Mesendoderm (in vitro differentiated cells): ENCODE results near the gene PRLH.
A peak's percentile ranks its signal among the peaks of the same experiment; 100 is the strongest.

Experiments
- DNase-seq: peaks from one replicate; pipeline ENCODE4 v3.0.0; 2013
- H2AK5ac ChIP-seq: 2 replicates; pipeline ENCODE4 v1.6.1; 2013; ENCODE audit warnings: low read length, inconsistent platforms
- H2BK120ac ChIP-seq: 2 replicates; pipeline ENCODE4 v1.6.1; 2013; ENCODE audit warnings: low read depth, mild to moderate bottlenecking, low read length, moderate library complexity, mixed read lengths
- H2BK15ac ChIP-seq: replicated peaks from 2 replicates; pipeline ENCODE4 v1.6.1; 2013; ENCODE audit warnings: low read depth, mild to moderate bottlenecking, moderate library complexity
- H2BK5ac ChIP-seq: 2 replicates; pipeline ENCODE4 v1.6.1; 2013; ENCODE audit warnings: low read length, inconsistent platforms
- H3K18ac ChIP-seq: 2 replicates; pipeline ENCODE4 v1.6.1; 2013; ENCODE audit warnings: mild to moderate bottlenecking, low read length, mixed read lengths
- H3K23ac ChIP-seq: one replicate; pipeline ENCODE4 v1.6.1; 2013; ENCODE audit warnings: low read length
- H3K27ac ChIP-seq: 2 replicates; pipeline ENCODE4 v1.5.1; 2013; ENCODE audit warnings: low read depth, mild to moderate bottlenecking, inconsistent platforms, low read length, moderate library complexity
- H3K27me3 ChIP-seq: 2 replicates; pipeline ENCODE4 v1.6.1; 2013; ENCODE audit warnings: low read length, control low read depth, mild to moderate bottlenecking, inconsistent platforms; ENCODE audit not compliant: insufficient read depth, poor library complexity
- H3K36me3 ChIP-seq: 2 replicates; pipeline ENCODE4 v1.6.1; 2013; ENCODE audit warnings: low read length, inconsistent platforms; ENCODE audit not compliant: control insufficient read depth, insufficient read depth
- H3K4ac ChIP-seq: one replicate; pipeline ENCODE4 v1.6.1; 2013; ENCODE audit warnings: low read depth, mild to moderate bottlenecking, low read length, moderate library complexity
- H3K4me1 ChIP-seq: 2 replicates; pipeline ENCODE4 v1.6.1; 2013; ENCODE audit warnings: low read depth, low read length, inconsistent platforms; ENCODE audit not compliant: control insufficient read depth
- H3K4me2 ChIP-seq: 2 replicates; pipeline ENCODE4 v1.6.1; 2013; ENCODE audit warnings: low read length
- H3K4me3 ChIP-seq: 2 replicates; pipeline ENCODE4 v1.5.1; 2013; ENCODE audit warnings: mild to moderate bottlenecking, low read length
- H3K56ac ChIP-seq: one replicate; pipeline ENCODE4 v1.6.1; 2013; ENCODE audit warnings: low read length
- H3K79me1 ChIP-seq: 2 replicates; pipeline ENCODE4 v1.6.1; 2013; ENCODE audit warnings: low read length, inconsistent platforms
- H3K79me2 ChIP-seq: 2 replicates; pipeline ENCODE4 v1.6.1; 2013; ENCODE audit warnings: mild to moderate bottlenecking, low read length; ENCODE audit not compliant: control insufficient read depth, insufficient read depth
- H3K9ac ChIP-seq: 2 replicates; pipeline ENCODE4 v1.6.1; 2013; ENCODE audit warnings: low read length, inconsistent platforms
- H4K5ac ChIP-seq: one replicate; pipeline ENCODE4 v1.6.1; 2013; ENCODE audit warnings: low read length
- H4K8ac ChIP-seq: one replicate; pipeline ENCODE4 v1.6.1; 2013; ENCODE audit warnings: low read depth, mild to moderate bottlenecking, control low read depth, low read length, moderate library complexity
- whole genome bisulfite sequencing: extraction: QIAGEN DNeasy Blood & Tissue Kit; methylation state at CpG from one replicate; pipeline ENCODE4 v1.1.7; 2013; ENCODE audit warnings: low lambda C conversion rate, missing lambda C conversion rate; ENCODE audit not compliant: insufficient coverage; ENCODE audit errors: extremely low coverage; 5-methylcytosine and 5-hydroxymethylcytosine counted together

The PRLH gene

DNA sequence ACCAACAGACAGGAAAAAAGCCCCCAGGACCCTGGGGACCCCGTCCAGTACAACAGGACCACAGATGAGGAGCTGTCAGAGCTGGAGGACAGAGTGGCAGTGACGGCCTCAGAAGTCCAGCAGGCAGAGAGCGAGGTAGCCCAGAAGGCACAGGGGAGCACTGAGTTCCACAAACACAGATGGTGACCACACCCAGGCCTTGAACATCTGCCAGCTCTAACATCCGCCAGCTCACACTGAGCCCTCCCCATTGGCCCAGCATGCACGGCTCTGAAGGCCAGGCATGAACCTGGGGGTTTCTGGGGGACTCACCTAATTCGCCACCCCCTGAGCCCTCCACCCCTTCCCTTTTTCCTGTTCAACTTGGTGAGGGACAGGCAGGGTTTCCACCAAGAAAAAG, 25.6 kb upstream of the PRLH start:
- Histone ChIP-seq H3K36me3 (no peaks in the 10 kb centered on the region), H2AK5ac (no peak overlapping the region), H4K5ac (no peak overlapping the region), H3K79me1 (no peaks in the 10 kb centered on the region), H3K4me3 (no peak overlapping the region), H3K4ac (no peak overlapping the region), H3K27ac (no peak overlapping the region), H4K8ac (no peak overlapping the region), H2BK15ac (no peak overlapping the region), H3K79me2 (no peaks in the 10 kb centered on the region), H3K18ac (no peak overlapping the region), H3K23ac (no peak overlapping the region), H3K9ac (no peak overlapping the region), H2BK5ac (no peak overlapping the region), H3K27me3 (no peaks in the 10 kb centered on the region), H3K4me1 (no peaks in the 10 kb centered on the region), H3K4me2 (no peak overlapping the region), H2BK120ac (no peak overlapping the region), H3K56ac (no peak overlapping the region)
- WGBS: no CpG with 5 or more reads among the region's 6 CpGs
- DNase-seq: no peak

DNA sequence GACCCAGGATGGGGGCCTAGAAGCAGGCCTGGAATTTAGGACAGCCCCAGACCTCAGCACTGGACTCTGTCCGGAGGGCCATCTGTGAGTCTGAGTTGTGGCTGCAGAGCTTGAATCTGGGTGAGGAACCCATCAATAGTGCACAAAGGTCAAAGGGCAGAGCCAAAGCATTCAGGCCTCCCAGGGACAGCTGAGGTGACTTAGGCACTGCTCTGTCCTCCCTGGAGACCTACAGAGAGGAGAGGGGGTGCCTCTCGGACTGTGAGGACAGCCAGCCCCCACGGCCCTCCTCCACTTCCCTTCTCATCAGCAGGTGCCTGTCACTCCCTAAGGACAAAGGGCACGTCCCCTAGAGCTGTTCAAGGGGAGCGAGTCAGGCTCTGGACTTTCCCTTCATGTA, 25.1 kb upstream of the PRLH start:
- H3K23ac ChIP-seq: no peak overlapping the region
- H3K18ac ChIP-seq: no peak overlapping the region
- H3K56ac ChIP-seq: no peak overlapping the region
- H3K4me1 ChIP-seq: no peaks in the 10 kb centered on the region
- DNase-seq: no peak
- no peak overlapping the region for H4K8ac ChIP-seq
- no peak overlapping the region for H3K27ac ChIP-seq
- H3K27me3 ChIP-seq: no peaks in the 10 kb centered on the region
- H3K4me2 ChIP-seq: no peak overlapping the region
- H3K79me2 ChIP-seq: no peaks in the 10 kb centered on the region
- no peak overlapping the region for H2BK15ac ChIP-seq
- no peak overlapping the region for H3K4ac ChIP-seq
- H2BK5ac ChIP-seq: no peak overlapping the region
- no peaks in the 10 kb centered on the region for H3K79me1 ChIP-seq
- no peak overlapping the region for H2BK120ac ChIP-seq
- H2AK5ac ChIP-seq: no peak overlapping the region
- H3K4me3 ChIP-seq: no peak overlapping the region
- H3K9ac ChIP-seq: no peak overlapping the region
- no CpG with 5 or more reads among the region's 5 CpGs for WGBS
- no peaks in the 10 kb centered on the region for H3K36me3 ChIP-seq
- H4K5ac ChIP-seq: no peak overlapping the region

DNA sequence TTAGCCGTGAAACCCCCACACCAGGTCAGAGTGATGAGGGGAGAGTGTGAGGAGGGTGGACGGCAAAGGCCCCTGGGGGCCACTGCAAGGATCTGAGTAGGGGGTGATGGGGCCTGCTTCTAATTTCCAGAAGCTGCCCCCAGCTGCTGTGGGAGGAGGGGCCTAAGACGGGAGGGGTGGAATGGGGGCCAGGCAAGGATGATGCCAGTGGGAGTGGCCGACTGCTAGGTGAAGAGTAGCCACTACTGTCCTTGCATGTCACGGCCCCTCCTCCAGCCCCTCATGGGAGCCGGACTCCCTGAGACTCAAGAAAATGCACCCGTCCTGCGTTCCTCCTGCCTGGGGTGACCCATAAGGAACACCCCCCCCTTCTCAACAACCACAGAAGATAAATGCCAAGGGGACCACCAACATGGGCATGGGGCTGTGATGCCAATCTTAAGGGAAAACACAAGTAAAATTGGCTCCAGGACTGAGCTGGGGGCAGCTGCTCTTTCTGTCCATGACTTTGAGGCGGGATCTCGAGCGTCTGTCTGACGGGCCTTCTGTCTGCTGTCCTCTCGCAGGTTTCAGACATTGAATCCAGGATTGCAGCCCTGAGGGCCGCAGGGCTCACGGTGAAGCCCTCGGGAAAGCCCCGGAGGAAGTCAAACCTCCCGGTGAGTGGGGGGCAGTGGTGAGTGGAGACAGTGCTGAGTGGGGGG, 24.2 kb upstream of the PRLH start:
- no peak overlapping the region for H2BK120ac ChIP-seq
- no peak overlapping the region for H4K5ac ChIP-seq
- peaks cover 6% of the 10 kb centered on the region for H3K4me1 ChIP-seq
- no peak overlapping the region for H3K23ac ChIP-seq
- no peaks in the 10 kb centered on the region for H3K27me3 ChIP-seq
- no peak overlapping the region for H2BK5ac ChIP-seq
- H4K8ac ChIP-seq: no peak overlapping the region
- H3K18ac ChIP-seq: no peak overlapping the region
- H3K4me2 ChIP-seq: no peak overlapping the region
- H3K36me3 ChIP-seq: no peaks in the 10 kb centered on the region
- no peaks in the 10 kb centered on the region for H3K79me1 ChIP-seq
- no peak overlapping the region for H3K4ac ChIP-seq
- DNase-seq: no peak
- H3K4me3 ChIP-seq: no peak overlapping the region
- H2BK15ac ChIP-seq: no peak overlapping the region
- H2AK5ac ChIP-seq: no peak overlapping the region
- no peaks in the 10 kb centered on the region for H3K79me2 ChIP-seq
- H3K56ac ChIP-seq: no peak overlapping the region
- no peak overlapping the region for H3K9ac ChIP-seq
- no peak overlapping the region for H3K27ac ChIP-seq
- no CpG with 5 or more reads among the region's 18 CpGs for WGBS

DNA sequence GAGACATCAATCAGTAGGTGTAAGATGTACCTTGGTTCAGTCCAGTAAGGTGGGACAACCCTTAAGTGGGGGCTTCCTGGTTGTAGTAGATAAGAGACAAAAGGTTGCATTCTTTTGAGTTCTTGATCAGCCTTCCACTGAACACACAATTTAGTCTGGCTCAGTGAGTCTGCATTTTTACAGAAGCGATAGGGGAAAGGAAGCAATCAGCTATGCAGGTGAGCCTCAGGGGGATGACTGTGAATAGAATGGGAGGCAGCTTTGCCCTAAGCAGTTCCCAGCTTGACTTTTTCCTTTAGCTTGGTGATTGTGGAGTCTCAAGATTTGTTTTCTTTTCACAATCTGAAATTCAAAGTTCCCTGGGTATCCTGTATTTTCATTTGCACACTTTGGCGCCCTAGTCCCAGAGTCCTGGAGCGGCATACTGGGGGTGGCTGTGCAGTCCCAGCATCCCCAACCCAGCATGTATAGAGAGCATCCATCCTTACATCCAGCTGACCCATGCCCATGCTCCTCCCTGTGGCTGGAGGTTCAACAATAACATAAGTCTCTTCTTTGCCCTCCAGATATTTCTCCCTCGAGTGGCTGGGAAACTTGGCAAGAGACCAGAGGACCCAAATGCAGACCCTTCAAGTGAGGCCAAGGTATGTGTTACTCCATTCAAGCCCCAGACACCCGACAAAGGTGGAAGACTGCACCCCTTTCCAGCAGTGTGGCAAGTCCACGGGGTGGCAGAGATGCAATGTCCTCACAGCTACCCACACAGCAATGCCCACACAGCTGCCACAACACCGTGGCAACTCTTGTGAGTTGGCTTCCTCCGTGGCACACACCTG, 20.1 kb upstream of the PRLH start:
- H4K8ac ChIP-seq: no peak overlapping the region
- peak overlapping the region; percentile 85 for H3K56ac ChIP-seq
- H3K79me2 ChIP-seq: no peaks in the 10 kb centered on the region
- H2BK5ac ChIP-seq: peak overlapping the region; percentile 95
- H3K79me1 ChIP-seq: no peaks in the 10 kb centered on the region
- no peak overlapping the region for H3K4ac ChIP-seq
- H3K4me2 ChIP-seq: no peak overlapping the region
- no peak overlapping the region for H3K4me3 ChIP-seq
- H3K18ac ChIP-seq: peak overlapping the region; percentile 22
- no peak overlapping the region for H2BK15ac ChIP-seq
- no peaks in the 10 kb centered on the region for H3K27me3 ChIP-seq
- peak overlapping the region; percentile 41 for H3K9ac ChIP-seq
- peaks cover 6% of the 10 kb centered on the region for H3K4me1 ChIP-seq
- H3K27ac ChIP-seq: peak overlapping the region; percentile 30
- H2AK5ac ChIP-seq: peak overlapping the region; percentile 97
- H4K5ac ChIP-seq: no peak overlapping the region
- no peak overlapping the region for H3K23ac ChIP-seq
- peak; percentile 85 for DNase-seq
- H3K36me3 ChIP-seq: no peaks in the 10 kb centered on the region
- H2BK120ac ChIP-seq: no peak overlapping the region
- WGBS: no CpG with 5 or more reads among the region's 8 CpGs

DNA sequence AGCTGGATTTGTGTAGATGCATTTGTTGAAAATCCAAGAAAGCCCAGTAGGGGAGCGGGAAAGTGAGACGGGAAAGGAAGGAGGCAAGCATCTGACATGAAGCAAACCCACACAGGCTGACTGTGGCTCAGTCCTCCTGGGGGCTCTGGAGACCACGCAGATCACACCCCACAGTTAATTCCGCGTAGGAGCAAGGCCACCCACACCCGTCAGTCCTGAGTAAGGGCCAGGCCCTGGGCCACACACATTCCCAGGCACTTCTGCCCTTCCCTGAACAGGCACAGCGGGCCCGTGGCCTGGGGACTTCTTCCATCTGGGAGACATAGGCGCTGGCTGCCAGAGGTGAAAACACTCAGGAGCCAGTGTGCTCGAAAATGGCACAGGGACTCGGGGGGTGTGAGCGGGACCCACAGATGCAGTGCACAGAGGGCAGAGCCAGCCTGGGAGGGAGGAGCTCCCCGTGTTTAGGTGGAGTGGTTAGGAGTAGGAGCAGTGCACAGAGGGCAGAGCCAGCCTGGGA, 19.4 kb upstream of the PRLH start:
- H3K4me3 ChIP-seq: no peak overlapping the region
- WGBS: no CpG with 5 or more reads among the region's 13 CpGs
- no peak overlapping the region for H3K18ac ChIP-seq
- peak overlapping the region; percentile 4 for H3K27ac ChIP-seq
- DNase-seq: no peak
- peak overlapping the region; percentile 41 for H3K9ac ChIP-seq
- peak overlapping the region; percentile 85 for H3K56ac ChIP-seq
- no peak overlapping the region for H2BK120ac ChIP-seq
- no peaks in the 10 kb centered on the region for H3K36me3 ChIP-seq
- no peaks in the 10 kb centered on the region for H3K27me3 ChIP-seq
- no peaks in the 10 kb centered on the region for H3K79me1 ChIP-seq
- H4K8ac ChIP-seq: no peak overlapping the region
- H2AK5ac ChIP-seq: peak overlapping the region; percentile 97
- H3K4me2 ChIP-seq: no peak overlapping the region
- H3K4ac ChIP-seq: no peak overlapping the region
- no peak overlapping the region for H4K5ac ChIP-seq
- H3K79me2 ChIP-seq: no peaks in the 10 kb centered on the region
- H2BK5ac ChIP-seq: peak overlapping the region; percentile 95
- no peak overlapping the region for H3K23ac ChIP-seq
- no peak overlapping the region for H2BK15ac ChIP-seq
- H3K4me1 ChIP-seq: peaks cover 6% of the 10 kb centered on the region
